GM18907 (cell line): ENCODE measurements around the gene STIMATE.

Experiments used
- ATAC-seq: cut with Tn5 transposase; IDR thresholded peaks from one replicate; pipeline ENCODE4 v1.9.1; 2021; ENCODE audit warnings: mild to moderate bottlenecking, moderate library complexity; ENCODE audit not compliant: unreplicated experiment

Gene STIMATE

DNA sequence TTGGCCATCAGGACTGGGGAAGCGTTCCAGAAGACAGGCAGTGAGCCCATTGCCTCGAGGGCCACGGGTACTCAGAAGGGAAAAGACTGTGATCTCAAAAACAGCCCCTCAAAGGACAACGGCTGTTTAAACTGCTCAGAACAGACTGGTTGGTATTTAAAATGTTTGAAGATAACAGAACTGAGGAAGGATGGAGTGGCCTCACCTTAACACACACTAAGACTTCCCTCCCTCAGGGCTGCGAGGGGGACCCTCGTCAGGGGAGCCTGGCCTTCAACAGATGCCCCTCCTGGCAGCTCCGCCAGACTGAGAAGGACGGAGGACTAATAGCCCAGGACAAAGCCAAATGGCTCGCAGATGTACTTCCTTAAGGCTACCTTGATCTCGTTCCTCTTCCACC lies 2.6 kb downstream of the STIMATE start:
- ATAC-seq = no peak

- ATAC-seq = no peak
Measured at GRCh38 chr3:52893723-52894122, 3.6 kb downstream of the STIMATE start.

DNA sequence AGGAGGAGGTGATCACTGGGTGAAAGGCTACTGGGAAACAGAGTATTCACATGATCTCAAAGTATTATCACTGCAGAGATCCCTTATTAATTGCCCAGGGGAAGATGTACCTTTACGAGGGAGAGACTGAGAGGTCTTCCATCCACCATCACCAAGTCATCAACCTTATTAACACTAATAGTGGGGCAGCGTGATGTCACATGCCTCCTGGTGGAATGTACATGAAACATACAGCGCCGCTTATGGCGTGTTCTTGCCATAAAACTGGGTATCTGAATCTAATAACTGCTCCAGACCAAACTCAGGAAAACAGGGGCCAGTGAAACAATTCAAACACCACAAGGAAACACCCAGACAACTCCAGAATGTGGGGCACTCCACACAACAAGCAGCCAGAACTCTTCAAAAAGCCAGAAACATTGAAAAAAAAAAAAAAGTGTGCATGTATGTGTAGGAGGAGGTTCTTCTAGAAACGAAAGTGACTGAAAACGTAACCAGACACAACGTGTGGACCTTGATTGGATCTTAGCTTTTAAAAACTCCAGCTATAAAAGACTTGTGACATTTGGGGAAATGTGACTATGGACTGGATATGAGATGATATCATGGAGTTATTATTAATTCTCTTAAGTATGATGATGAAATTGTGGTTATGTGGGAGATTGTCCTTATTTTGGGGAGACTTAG lies 4.6 kb downstream of the STIMATE start:
- no peak for ATAC-seq

DNA sequence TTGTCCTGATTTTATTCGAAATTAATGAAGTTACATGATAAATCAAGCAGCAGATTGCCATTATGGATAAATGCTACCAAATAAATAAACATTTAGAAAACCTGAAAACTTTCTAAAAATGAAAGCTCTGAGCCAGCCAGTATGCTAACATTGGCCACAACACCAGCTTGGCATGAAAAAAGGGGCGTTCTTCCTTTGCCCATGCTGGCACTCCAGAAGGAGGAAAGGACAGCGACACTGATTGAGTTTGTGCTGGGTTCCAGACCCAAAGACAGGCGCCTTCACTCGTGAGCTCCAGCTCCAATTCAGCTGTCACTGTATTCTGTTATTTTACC lies 5.1 kb downstream of the STIMATE start:
- ATAC-seq = no peak

DNA sequence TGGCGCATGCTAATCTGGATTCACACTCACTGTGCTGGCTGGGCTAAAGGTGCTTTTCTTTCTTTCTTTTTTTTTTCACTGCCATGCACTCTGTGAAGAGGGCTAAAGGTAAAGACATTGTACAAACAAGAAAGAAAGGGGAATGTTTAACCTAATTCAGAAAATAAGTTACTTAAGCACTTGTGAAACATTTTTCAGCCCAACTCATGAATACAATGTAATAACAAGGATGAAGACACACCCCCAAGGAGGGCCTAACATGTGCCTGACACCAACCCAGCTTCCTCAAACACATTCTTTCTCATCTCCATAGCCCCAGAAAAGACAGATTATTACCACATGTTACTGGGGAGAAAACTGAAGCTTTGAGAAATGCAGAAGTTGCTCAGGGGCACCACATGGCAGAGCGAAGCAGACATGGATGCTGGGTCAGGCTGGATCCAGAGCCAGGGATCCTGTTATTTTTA lies 5.7 kb downstream of the STIMATE start:
- ATAC-seq = no peak

- ATAC-seq = no peak
Measured at GRCh38 chr3:52891164-52891563, 6.2 kb downstream of the STIMATE start.

- no peak for ATAC-seq
Measured at GRCh38 chr3:52890735-52891134, 6.6 kb downstream of the STIMATE start.

DNA sequence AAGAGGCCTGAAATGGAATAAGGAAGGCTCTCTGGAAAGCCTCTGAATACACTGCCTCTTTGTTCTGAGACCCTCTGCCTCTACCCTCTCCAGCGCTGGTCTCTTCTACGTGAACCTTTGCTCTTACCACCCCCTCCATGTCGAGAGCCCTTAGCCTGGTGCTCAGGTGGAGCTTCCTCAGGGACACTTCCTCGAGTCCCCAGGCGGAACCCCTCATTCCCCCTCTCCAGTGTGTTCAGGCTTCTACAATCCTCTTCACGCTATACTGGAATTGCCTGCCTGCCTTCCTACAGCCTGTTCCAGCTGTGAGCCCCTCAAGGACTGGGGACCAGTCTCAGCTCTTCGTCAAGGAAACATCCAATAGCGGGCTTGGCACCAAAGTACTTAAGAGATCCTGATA lies 7.4 kb downstream of the STIMATE start:
- ATAC-seq = no peak

DNA sequence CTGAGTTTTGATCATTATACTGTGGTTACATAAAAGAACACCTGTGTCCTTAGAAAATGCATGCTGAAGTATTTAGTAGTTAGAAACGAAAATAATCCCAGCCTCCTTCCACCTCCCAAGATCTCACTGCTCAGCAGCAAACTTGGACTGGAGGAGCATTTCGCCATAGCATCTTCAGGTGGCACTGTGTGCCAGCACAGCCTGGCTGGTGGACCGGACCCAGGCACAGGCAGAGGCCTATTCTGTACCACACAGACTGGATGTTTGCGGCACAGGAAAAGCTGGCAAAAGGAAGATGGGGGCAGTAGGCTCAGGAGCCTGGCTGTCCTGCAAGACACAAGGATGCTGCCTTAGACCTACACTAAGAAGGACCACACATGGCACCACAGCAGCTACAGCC lies 10.2 kb downstream of the STIMATE start:
- ATAC-seq = no peak

DNA sequence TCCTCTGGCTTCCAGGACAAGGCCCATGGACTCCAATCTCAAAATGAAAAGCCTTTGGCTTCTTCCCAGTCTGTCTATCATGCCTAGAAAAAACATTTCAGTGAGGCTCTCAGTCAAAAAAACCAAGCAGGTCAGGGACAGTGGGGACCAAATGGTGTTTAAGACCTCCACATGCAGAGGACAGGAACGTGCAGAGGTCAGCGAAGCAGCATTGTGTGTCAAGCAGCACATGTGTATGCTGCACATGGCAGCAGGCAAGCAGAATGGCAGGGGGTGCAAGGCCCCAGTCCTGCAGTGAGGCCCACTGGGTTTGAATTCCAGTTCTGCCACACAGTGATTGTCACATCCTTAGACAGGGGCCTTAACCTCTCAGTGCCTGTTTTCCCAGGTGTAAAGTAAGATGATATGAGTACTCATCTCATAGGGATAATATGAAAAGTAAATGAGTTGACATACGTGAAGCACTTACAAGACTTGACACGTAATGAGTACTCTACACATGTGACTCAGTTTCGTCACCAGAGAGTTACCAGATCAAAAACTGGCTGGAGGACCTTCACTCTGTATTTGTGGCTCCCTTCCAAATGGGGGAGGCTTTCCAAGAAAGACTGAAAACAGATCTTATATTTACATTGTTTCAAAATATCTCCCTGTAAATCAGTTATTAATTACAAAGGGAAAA lies 11.2 kb downstream of the STIMATE start:
- no peak for ATAC-seq

GRCh38 chr3:52882377-52882776 lies 15.0 kb downstream of the STIMATE start:
- ATAC-seq = no peak

GRCh38 chr3:52881871-52882270 lies 15.5 kb downstream of the STIMATE start:
- no peak for ATAC-seq

DNA sequence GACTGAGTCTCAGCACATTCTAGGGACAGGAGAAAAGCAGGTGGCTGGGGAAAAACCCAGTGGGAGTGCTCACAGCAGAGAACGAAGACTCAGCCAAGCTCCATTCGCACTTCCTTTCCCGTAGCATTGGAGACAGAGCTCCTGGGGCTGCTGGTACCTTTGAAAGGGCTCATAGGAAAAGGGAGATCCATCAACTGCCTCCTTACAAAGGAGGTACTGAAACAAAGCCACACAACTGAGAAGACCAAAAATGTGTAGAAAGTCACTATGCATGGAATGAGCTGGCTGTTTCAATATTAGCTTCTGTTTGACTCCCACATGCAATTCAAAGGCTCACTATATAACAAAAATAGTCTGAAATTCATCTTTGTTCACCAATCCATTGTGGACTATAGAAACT lies 16.9 kb downstream of the STIMATE start:
- ATAC-seq = no peak

DNA sequence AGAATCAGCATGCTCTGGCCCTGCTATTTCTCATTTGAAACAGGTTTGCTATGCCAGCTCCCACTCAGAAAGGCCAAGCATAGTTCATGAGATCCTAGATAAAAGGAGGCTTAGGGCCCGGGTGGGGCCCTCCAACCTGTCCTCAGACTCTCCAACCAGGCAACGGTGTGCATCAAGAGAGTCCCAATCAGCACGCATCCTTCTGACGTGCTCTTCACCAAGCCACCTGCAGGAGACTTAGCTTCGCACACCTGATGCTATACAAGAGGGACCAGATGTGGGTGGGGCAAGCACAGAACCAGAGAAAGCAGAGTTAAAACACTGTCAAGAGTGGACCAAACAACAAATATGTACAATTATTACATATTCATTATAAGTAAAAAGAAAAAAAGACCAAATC lies 17.3 kb downstream of the STIMATE start:
- no peak for ATAC-seq

GRCh38 chr3:52879581-52879980 lies 17.8 kb downstream of the STIMATE start:
- ATAC-seq = no peak

GRCh38 chr3:52879090-52879489 lies 18.3 kb downstream of the STIMATE start:
- ATAC-seq = no peak

GRCh38 chr3:52877085-52877484 lies 20.3 kb downstream of the STIMATE start:
- ATAC-seq = no peak

DNA sequence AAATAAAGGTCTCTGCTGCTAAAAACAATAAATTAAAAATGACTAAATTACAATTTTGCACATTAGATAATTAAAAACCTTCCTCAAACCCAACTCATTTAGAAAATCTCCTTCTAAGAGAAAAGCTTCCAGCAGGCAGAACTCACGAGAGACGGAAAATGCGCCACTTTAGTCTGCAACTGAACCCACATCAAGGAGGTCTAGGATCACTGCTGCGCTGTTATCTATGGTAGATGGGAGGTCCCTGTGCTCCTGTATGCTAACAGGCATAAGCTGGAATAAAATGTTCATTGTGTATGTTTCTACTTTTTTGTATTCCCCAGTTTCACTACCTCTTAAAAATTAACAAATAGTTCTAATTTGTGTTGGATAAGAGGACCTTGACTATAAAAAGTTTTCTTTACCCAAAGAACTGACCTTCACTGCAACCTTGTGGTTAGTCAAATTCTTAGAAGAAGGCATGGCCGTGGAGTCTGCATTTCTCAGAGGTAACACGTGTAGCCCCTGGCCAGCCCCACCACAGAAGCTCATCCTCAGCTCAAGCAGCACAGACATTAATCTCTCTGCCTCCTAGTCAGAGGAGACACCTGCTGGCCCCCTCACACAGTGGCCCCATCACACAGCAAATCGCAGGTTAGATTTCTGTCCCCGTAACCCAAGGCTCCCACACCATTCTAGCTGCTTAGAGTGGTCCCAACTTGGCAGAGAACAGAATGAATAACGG lies 22.3 kb downstream of the STIMATE start:
- no peak for ATAC-seq

GRCh38 chr3:52874160-52874701 lies 23.1 kb downstream of the STIMATE start:
- ATAC-seq = peak; percentile 51

- ATAC-seq = no peak
Measured at GRCh38 chr3:52873433-52874159, 23.8 kb downstream of the STIMATE start.

- no peak for ATAC-seq
Measured at GRCh38 chr3:52872245-52872644, 25.1 kb downstream of the STIMATE start.
